Neural crest cell (in vitro differentiated cells): Measurements from ENCODE around the gene CAPN12. TPM values are rescaled to one million over a fixed set of nuclear protein-coding genes. Genes with fewer than 3 reads are reported as not detected.
"Not testable (repeated sequence)": the region's sequence is repeated elsewhere in the genome, so short reads cannot be mapped to it uniquely, and the experiment has no call there.

Experiments used
- DNase-seq: peaks from one replicate; pipeline ENCODE4 v3.0.0; 2021; ENCODE audit warnings: low read depth, mixed read lengths, low spot score
- H3K27ac Mint-ChIP-seq: one replicate; pipeline ENCODE4 v1.8.0; 2021; ENCODE audit warnings: mild to moderate bottlenecking, mixed read lengths; ENCODE audit not compliant: unreplicated experiment
- H3K27me3 Mint-ChIP-seq: 2 replicates; pipeline ENCODE4 v1.8.0; 2021; ENCODE audit warnings: low read depth, mild to moderate bottlenecking, mixed read lengths
- H3K36me3 Mint-ChIP-seq: 2 replicates; pipeline ENCODE4 v1.8.0; 2021; ENCODE audit warnings: low read depth, mild to moderate bottlenecking, mixed read lengths
- H3K4me1 Mint-ChIP-seq: 2 replicates; pipeline ENCODE4 v1.8.0; 2021; ENCODE audit warnings: mixed read lengths
- H3K4me3 Mint-ChIP-seq: one replicate; pipeline ENCODE4 v1.8.0; 2021; ENCODE audit warnings: mild to moderate bottlenecking, mixed read lengths
- H3K9me3 Mint-ChIP-seq: 2 replicates; pipeline ENCODE4 v1.8.0; 2021; ENCODE audit warnings: mixed read lengths
- CTCF ChIP-seq: fragments of 200-600 bp; sonication (generic); conservative IDR thresholded peaks from 2 replicates; pipeline ENCODE4 v1.5.0; 2021; ENCODE audit warnings: antibody characterized with exemption, mild to moderate bottlenecking
- total RNA-seq: library from RNA; stranded (reverse); gene quantifications from 2 replicates; pipeline ENCODE4 v1.2.1, GENCODE V29; 2021

CAPN12 gene
- total RNA-seq, 1 donor from 2014 or later: not detected

- Mint-ChIP-seq H3K9me3 (no peaks in the 10 kb centered on the region), H3K4me1 (no peaks in the 10 kb centered on the region), H3K36me3 (no peaks in the 10 kb centered on the region), H3K27me3 (no peaks in the 10 kb centered on the region), H3K4me3 (no peak overlapping the region), H3K27ac (no peak overlapping the region)
- no peak for DNase-seq
- no peak for TF ChIP-seq CTCF
Observed at GRCh38 chr19:38759590-38760003, 15.3 kb upstream of the CAPN12 start.

GRCh38 chr19:38754196-38754595, 9.9 kb upstream of the CAPN12 start:
- not testable (repeated sequence) for DNase-seq, H3K27ac Mint-ChIP-seq, H3K4me3 Mint-ChIP-seq, H3K36me3 Mint-ChIP-seq, H3K9me3 Mint-ChIP-seq, H3K27me3 Mint-ChIP-seq, H3K4me1 Mint-ChIP-seq

GRCh38 chr19:38753783-38754182, 9.5 kb upstream of the CAPN12 start:
- not testable (repeated sequence) for H3K9me3 Mint-ChIP-seq, H3K27me3 Mint-ChIP-seq, H3K4me3 Mint-ChIP-seq, H3K27ac Mint-ChIP-seq, H3K36me3 Mint-ChIP-seq, DNase-seq, H3K4me1 Mint-ChIP-seq

GRCh38 chr19:38745316-38745715, 1.0 kb upstream of the CAPN12 start:
- Mint-ChIP-seq H3K27ac (no peak overlapping the region), H3K27me3 (no peaks in the 10 kb centered on the region), H3K9me3 (no peaks in the 10 kb centered on the region), H3K4me3 (no peak overlapping the region), H3K4me1 (no peaks in the 10 kb centered on the region), H3K36me3 (no peaks in the 10 kb centered on the region)
- no peak for TF ChIP-seq CTCF
- no peak for DNase-seq

- Mint-ChIP-seq H3K27ac (no peak overlapping the region), H3K36me3 (no peaks in the 10 kb centered on the region), H3K27me3 (peaks cover 1% of the 10 kb centered on the region)
Observed at GRCh38 chr19:38744874-38745273, 600 bp upstream of the CAPN12 start.

GRCh38 chr19:38743394-38744297, 628 bp downstream of the CAPN12 start:
- no peak overlapping the region for H3K27ac Mint-ChIP-seq
- DNase-seq: no peak
- no peaks in the 10 kb centered on the region for H3K4me1 Mint-ChIP-seq
- no peaks in the 10 kb centered on the region for H3K9me3 Mint-ChIP-seq
- H3K27me3 Mint-ChIP-seq: peaks cover 4% of the 10 kb centered on the region
- TF ChIP-seq CTCF: no peak
- H3K4me3 Mint-ChIP-seq: no peak overlapping the region
- H3K36me3 Mint-ChIP-seq: no peaks in the 10 kb centered on the region

More at GRCh38 chr19:38744874-38745273, 600 bp upstream of the CAPN12 start:
- Mint-ChIP-seq H3K9me3 (no peaks in the 10 kb centered on the region), H3K4me1 (no peaks in the 10 kb centered on the region), H3K4me3 (no peak overlapping the region)
- DNase-seq: no peak
- no peak for TF ChIP-seq CTCF
